PC-3 (cell line): ENCODE measurements around the gene GPR45.

ENCODE experiments used
- CTCF ChIP-seq: fragments of 300-600 bp; sonication (generic); conservative IDR thresholded peaks from 2 replicates; pipeline ENCODE4 v1.5.1; 2017; ENCODE audit warnings: antibody characterized with exemption, low read depth, mild to moderate bottlenecking, low read length
- EZH2 ChIP-seq: fragments of 300-600 bp; sonication (generic); IDR thresholded peaks from one replicate; pipeline ENCODE4 v1.6.1; 2017; ENCODE audit warnings: antibody characterized with exemption, mild to moderate bottlenecking, low read length; ENCODE audit not compliant: unreplicated experiment
- EZH2phosphoT487 ChIP-seq: fragments of 300-600 bp; sonication (generic); IDR thresholded peaks from 2 replicates; pipeline ENCODE4 v1.6.1; 2018; ENCODE audit warnings: mild to moderate bottlenecking, antibody characterized with exemption, low read length, borderline replicate concordance

- TF ChIP-seq EZH2 (no peak), CTCF (no peak), EZH2phosphoT487 (no peak)
Measured at GRCh38 chr2:105248316-105249070, 7.0 kb downstream of the GPR45 start.
